OCI-LY7 (cell line): ENCODE measurements around the gene COLQ. TPM values are rescaled to one million over a fixed set of nuclear protein-coding genes. Genes with fewer than 3 reads are reported as not detected.

Experiments used
- BruUV-seq: library from RNA; stranded (reverse); fragments of 400-500 nt; replicated peaks from 2 replicates; lab custom pipeline; 2021; lab: Mats Ljungman, UMichigan
- CTCF ChIA-PET: fragments of 300-600 bp; sonication (Branson Sonifier 250); formaldehyde crosslinking; loops from one replicate; lab custom pipeline; 2022; ENCODE audit warnings: antibody characterized with exemption; ENCODE audit not compliant: unreplicated experiment; lab: Charles Lee
- POLR2A ChIA-PET: fragments of 300-600 bp; sonication (Branson Sonifier 250); formaldehyde crosslinking; loops from one replicate; lab custom pipeline; 2022; ENCODE audit warnings: antibody characterized with exemption; lab: Charles Lee
- DNase-seq: peaks from one replicate; pipeline ENCODE4 v3.0.0-alpha.2; 2015; ENCODE audit warnings: low spot score
- H2AFZ ChIP-seq: fragments of 200-600 bp; sonication (generic), shearing (Covaris generic); 2 replicates; pipeline ENCODE4 v1.6.1; 2014; ENCODE audit warnings: mild to moderate bottlenecking, antibody characterized with exemption, low read length, moderate library complexity
- H3K27ac ChIP-seq: fragments of 200-600 bp; sonication (generic); 2 replicates; pipeline ENCODE4 v1.5.1; 2014; ENCODE audit warnings: mixed run types, low read depth, mild to moderate bottlenecking, moderate library complexity, low read length, inconsistent platforms; ENCODE audit not compliant: poor library complexity, severe bottlenecking
- H3K36me3 ChIP-seq: fragments of 200-600 bp; sonication (generic); 2 replicates; pipeline ENCODE4 v1.6.1; 2014; ENCODE audit warnings: mild to moderate bottlenecking, antibody characterized with exemption, low read length, moderate library complexity, mixed read lengths; ENCODE audit not compliant: insufficient read depth
- H3K4me1 ChIP-seq: fragments of 200-600 bp; sonication (generic); 2 replicates; pipeline ENCODE4 v1.5.1; 2014; ENCODE audit warnings: mild to moderate bottlenecking, low read length; ENCODE audit not compliant: insufficient read depth, poor library complexity, severe bottlenecking
- H3K4me2 ChIP-seq: fragments of 200-600 bp; sonication (generic); 2 replicates; pipeline ENCODE4 v1.6.1; 2014; ENCODE audit warnings: mild to moderate bottlenecking, low read length
- H3K4me3 ChIP-seq: fragments of 200-600 bp; sonication (generic); 2 replicates; pipeline ENCODE4 v1.5.1; 2014; ENCODE audit warnings: mild to moderate bottlenecking, low read depth, low read length; ENCODE audit not compliant: poor library complexity, severe bottlenecking
- H3K79me2 ChIP-seq: fragments of 200-600 bp; sonication (generic); 2 replicates; pipeline ENCODE4 v1.6.1; 2016; ENCODE audit warnings: low read depth, mild to moderate bottlenecking, low read length, moderate library complexity, mixed read lengths; ENCODE audit not compliant: insufficient read depth
- H3K9me2 ChIP-seq: fragments of 200-600 bp; sonication (generic); 2 replicates; pipeline ENCODE4 v1.6.1; 2016; ENCODE audit warnings: mild to moderate bottlenecking, low read length, mixed read lengths; ENCODE audit not compliant: insufficient read depth
- H3K9me3 ChIP-seq: fragments of 200-600 bp; sonication (generic); 2 replicates; pipeline ENCODE4 v1.6.1; 2014; ENCODE audit warnings: mild to moderate bottlenecking, mixed run types, low read length, mixed read lengths
- H4K20me1 ChIP-seq: fragments of 200-600 bp; sonication (generic); 2 replicates; pipeline ENCODE4 v1.6.1; 2014; ENCODE audit warnings: mild to moderate bottlenecking, antibody characterized with exemption, low read length, moderate library complexity, mixed read lengths; ENCODE audit not compliant: insufficient read depth
- EZH2phosphoT487 ChIP-seq: fragments of 200-600 bp; sonication (generic); IDR thresholded peaks from 2 replicates; pipeline ENCODE4 v1.6.1; 2018; ENCODE audit warnings: low read depth, borderline replicate concordance, mild to moderate bottlenecking, mixed run types, antibody characterized with exemption, low read length, moderate library complexity, mixed read lengths
- intact Hi-C: fragments of 100-400 bp; cut with micrococcal nuclease; formaldehyde crosslinking; loops from one replicate; pipeline ENCODE4 v1.10.0; 2022; ENCODE audit not compliant: unreplicated experiment
- total RNA-seq, 2 experiments: library from RNA; depleted of rRNA in 1 of 2; stranded (reverse); fragments of >200 nt in 1 of 2; shearing (Covaris generic) in 1 of 2; gene quantifications; 2 replicates each; pipeline ENCODE4 v1.2.3, GENCODE V29; 2014 to 2022
- TF ChIP-seq, protein P1 (sequence below): fragments of 200-600 bp; sonication (generic); conservative IDR thresholded peaks from 2 replicates; pipeline ENCODE4 v1.5.1; 2014; ENCODE audit warnings: mild to moderate bottlenecking, antibody characterized with exemption, low read length, moderate library complexity, mixed read lengths

The COLQ gene
- total RNA-seq, 2 experiments from 2014 or later, result 0.42 to 1.4 TPM

DNA sequence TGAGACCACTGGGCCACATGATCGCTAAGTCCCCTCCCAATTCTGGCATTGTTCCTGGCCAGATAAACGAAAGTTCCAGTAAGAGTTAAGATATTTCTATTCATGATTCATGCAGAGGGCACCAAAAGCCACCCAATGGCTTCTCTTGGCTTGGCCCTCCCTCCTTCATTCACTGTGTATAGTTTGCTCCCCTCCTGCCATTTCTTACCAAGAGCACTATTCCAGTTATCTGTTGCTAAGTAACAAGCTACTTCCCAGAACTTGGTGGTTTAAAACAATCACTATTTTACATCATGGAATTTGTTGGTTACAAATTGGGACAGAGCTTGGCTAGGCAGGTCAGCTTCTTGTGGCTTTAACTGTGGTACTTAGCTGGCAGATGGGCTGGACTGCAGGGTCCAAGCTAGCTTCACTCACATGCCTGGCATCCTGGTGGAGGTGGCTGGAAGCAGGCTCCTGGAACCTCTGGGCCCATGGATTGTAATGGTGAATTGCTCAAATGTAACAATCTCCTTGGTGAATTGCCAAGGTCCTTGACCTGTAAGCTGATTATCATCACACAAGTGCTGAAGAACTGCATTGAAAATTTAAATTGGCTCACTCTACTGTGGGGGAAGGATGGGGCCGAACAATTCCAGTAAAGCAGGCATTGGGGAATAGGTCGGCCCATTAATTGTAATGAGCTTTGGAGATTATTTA lies 77.5 kb downstream of the COLQ start:
- ChIA-PET POLR2A (interaction anchor here (0.6 to 1.1 kb wide), 3 partner anchors 13 to 819 kb away, joined by 3 to 4 read pairs (median 3); no protein-coding TSS in a partner anchor), CTCF (no interaction called here)
- intact Hi-C loops, result no loop called here
- Histone ChIP-seq H3K9me3 (no peaks in the 10 kb centered on the region), H4K20me1 (no peaks in the 10 kb centered on the region), H3K4me1 (no peaks in the 10 kb centered on the region), H3K27ac (no peak overlapping the region), H3K4me2 (no peak overlapping the region), H3K9me2 (no peaks in the 10 kb centered on the region), H2AFZ (no peak overlapping the region), H3K79me2 (no peaks in the 10 kb centered on the region), H3K36me3 (peaks cover 42% of the 10 kb centered on the region), H3K4me3 (no peak overlapping the region)
- TF ChIP-seq, protein P1, sequence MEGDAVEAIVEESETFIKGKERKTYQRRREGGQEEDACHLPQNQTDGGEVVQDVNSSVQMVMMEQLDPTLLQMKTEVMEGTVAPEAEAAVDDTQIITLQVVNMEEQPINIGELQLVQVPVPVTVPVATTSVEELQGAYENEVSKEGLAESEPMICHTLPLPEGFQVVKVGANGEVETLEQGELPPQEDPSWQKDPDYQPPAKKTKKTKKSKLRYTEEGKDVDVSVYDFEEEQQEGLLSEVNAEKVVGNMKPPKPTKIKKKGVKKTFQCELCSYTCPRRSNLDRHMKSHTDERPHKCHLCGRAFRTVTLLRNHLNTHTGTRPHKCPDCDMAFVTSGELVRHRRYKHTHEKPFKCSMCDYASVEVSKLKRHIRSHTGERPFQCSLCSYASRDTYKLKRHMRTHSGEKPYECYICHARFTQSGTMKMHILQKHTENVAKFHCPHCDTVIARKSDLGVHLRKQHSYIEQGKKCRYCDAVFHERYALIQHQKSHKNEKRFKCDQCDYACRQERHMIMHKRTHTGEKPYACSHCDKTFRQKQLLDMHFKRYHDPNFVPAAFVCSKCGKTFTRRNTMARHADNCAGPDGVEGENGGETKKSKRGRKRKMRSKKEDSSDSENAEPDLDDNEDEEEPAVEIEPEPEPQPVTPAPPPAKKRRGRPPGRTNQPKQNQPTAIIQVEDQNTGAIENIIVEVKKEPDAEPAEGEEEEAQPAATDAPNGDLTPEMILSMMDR, result no peak
- TF ChIP-seq EZH2phosphoT487, result no peak
- BruUV-seq, result no TSS peak
- DNase-seq, result no peak

DNA sequence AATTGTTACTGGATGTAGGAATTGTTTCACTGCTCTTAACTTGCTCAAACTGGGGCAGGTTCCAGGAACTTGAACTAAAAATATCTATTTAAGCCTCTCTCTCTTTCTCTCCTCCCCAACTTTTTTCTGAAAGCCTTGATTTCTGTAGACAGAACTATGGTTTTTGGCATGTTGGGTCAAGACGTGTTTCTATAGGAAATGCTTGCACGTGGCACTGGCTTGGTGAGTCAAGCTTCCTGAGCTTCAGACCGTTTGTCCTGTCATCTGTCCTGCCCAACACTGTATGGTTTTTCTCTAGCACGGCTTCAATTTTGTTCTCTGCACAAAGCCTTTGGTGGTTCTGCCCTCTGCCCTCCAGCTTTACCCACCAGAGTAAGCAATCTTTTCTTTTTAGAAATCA lies 80.6 kb downstream of the COLQ start:
- Histone ChIP-seq H2AFZ (no peak overlapping the region), H3K4me1 (no peaks in the 10 kb centered on the region), H4K20me1 (no peaks in the 10 kb centered on the region), H3K9me3 (no peaks in the 10 kb centered on the region), H3K4me3 (no peak overlapping the region), H3K27ac (no peak overlapping the region), H3K9me2 (no peaks in the 10 kb centered on the region), H3K36me3 (peaks cover 73% of the 10 kb centered on the region), H3K79me2 (no peaks in the 10 kb centered on the region), H3K4me2 (no peak overlapping the region)
- intact Hi-C loops, result no loop called here
- DNase-seq, result no peak
- POLR2A ChIA-PET, result interaction anchor here (0.6 kb wide), 1 partner anchor 1517 kb away, joined by 3 read pairs; no protein-coding TSS in a partner anchor
- CTCF ChIA-PET, result no interaction called here
- no TSS peak for BruUV-seq
- TF ChIP-seq, protein P1, result no peak
- TF ChIP-seq EZH2phosphoT487, result no peak

DNA sequence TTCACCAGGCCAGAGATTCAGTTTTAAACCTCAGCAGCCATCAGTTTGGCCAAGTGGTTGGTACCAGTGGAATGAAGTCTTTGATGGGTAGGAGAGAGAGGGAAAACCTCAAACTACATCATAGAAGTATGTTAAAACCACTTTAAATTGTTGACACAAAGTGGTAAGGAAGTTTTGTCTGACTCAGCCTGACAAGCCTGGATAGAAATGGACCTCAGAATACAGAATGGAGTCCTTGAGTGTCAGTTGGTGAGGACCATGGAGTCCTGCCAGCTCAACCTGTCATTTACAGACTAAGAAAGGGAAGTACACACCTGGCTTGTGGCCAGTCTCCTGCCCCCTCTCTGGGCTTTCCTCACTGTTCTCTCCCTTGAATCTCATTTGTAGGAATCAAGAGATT lies 82.0 kb downstream of the COLQ start:
- Histone ChIP-seq H3K9me3 (no peaks in the 10 kb centered on the region), H3K4me3 (no peak overlapping the region), H4K20me1 (0 out of 2 replicates have a peak, but pooled peaks cover 4% of the 10 kb centered on the region), H3K79me2 (no peaks in the 10 kb centered on the region), H2AFZ (no peak overlapping the region), H3K27ac (no peak overlapping the region), H3K9me2 (no peaks in the 10 kb centered on the region), H3K36me3 (peaks cover 87% of the 10 kb centered on the region), H3K4me1 (no peaks in the 10 kb centered on the region), H3K4me2 (no peak overlapping the region)
- DNase-seq, result no peak
- ChIA-PET CTCF (no interaction called here), POLR2A (no interaction called here)
- intact Hi-C loops, result no loop called here
- no peak for TF ChIP-seq EZH2phosphoT487
- TF ChIP-seq, protein P1, result no peak
- BruUV-seq, result no TSS peak
